Peyer's patch (tissue), 4 donors: ENCODE data around the gene PPP2R3A. TPM values are rescaled to one million over a fixed set of nuclear protein-coding genes. Genes with fewer than 3 reads are reported as not detected.

Experiments
- DNase-seq, 3 donors: peaks; one replicate each; pipeline ENCODE4 v3.0.0-alpha.2; 2017 to 2019
- H3K27ac ChIP-seq, 4 donors: fragments of 200-600 bp; sonication (generic); one replicate each; pipeline ENCODE4 v1.5.1; 2016 to 2019
- H3K27me3 ChIP-seq, 2 donors: fragments of 200-600 bp; sonication (generic); one replicate each; pipeline ENCODE4 v1.5.1; 2019
- H3K36me3 ChIP-seq, 3 donors: fragments of 200-600 bp; sonication (generic); one replicate each; pipeline ENCODE4 v1.5.1; 2016 to 2019
- H3K4me1 ChIP-seq, 4 donors: fragments of 200-600 bp; sonication (generic); one replicate each; pipeline ENCODE4 v1.5.1; 2016 to 2019
- H3K4me3 ChIP-seq, 4 donors: fragments of 200-600 bp; sonication (generic); 1 replicate in 3 of 4; 2 replicates in 1 of 4; pipeline ENCODE4 v1.5.1; 2016 to 2019; ENCODE audit warnings: mild to moderate bottlenecking in 1 of 4
- H3K9me3 ChIP-seq, 4 donors: fragments of 200-600 bp; sonication (generic); one replicate each; pipeline ENCODE4 v1.5.1; 2016 to 2019; ENCODE audit warnings: mild to moderate bottlenecking in 1 of 4
- POLR2A ChIP-seq, 2 donors: fragments of 450-650 bp; IDR thresholded peaks; one replicate each; pipeline ENCODE4 v1.5.1; 2017; ENCODE audit warnings: antibody characterized with exemption in 2 of 2, mild to moderate bottlenecking in 2 of 2, moderate library complexity in 2 of 2
- total RNA-seq, 4 donors: library from RNA; depleted of rRNA; stranded (reverse); fragments of >200 nt; gene quantifications; one replicate each; pipeline ENCODE4 v1.1.0, GENCODE V29; 2016
- TF ChIP-seq, protein P1 (sequence below), 6 experiments: fragments of 450-650 bp in 4 of 6; fragments of 200-600 bp in 2 of 6; sonication (generic) in 1 of 6; IDR thresholded peaks; one replicate each; pipeline ENCODE4 v1.5.1; 2017 to 2019; ENCODE audit warnings: antibody characterized with exemption in 6 of 6, mild to moderate bottlenecking in 3 of 6, moderate library complexity in 1 of 6

Gene PPP2R3A
- total RNA-seq, 4 donors from 2014 or later: 6.6 to 27.1 (median 21.9) TPM

DNA sequence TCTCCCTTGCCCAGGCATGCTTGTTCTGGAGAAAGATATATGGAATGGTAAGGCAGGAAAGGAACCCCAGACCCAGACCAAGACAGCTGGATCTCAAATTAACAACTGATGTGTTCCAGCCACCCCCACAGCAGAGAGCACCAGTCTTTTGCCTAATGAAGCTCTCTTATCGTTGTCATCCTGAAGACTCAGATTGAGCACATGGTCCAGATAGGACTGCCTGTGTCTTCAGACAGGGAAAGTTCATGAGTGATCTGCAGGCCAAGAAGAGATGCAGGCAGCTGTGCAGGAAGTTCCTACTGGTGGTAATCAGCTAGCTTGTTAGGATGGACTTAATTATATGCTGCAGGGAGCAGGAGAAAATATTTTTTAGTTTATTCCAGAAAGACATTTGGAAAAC, 53.3 kb downstream of the PPP2R3A start:
- H3K36me3 ChIP-seq: no peaks in the 10 kb centered on the region
- no peaks in the 10 kb centered on the region for H3K27me3 ChIP-seq
- H3K4me1 ChIP-seq: no peaks in the 10 kb centered on the region
- no peak for TF ChIP-seq POLR2A (IDR thresholded peaks at IDR 0.05)
- TF ChIP-seq, protein P1, sequence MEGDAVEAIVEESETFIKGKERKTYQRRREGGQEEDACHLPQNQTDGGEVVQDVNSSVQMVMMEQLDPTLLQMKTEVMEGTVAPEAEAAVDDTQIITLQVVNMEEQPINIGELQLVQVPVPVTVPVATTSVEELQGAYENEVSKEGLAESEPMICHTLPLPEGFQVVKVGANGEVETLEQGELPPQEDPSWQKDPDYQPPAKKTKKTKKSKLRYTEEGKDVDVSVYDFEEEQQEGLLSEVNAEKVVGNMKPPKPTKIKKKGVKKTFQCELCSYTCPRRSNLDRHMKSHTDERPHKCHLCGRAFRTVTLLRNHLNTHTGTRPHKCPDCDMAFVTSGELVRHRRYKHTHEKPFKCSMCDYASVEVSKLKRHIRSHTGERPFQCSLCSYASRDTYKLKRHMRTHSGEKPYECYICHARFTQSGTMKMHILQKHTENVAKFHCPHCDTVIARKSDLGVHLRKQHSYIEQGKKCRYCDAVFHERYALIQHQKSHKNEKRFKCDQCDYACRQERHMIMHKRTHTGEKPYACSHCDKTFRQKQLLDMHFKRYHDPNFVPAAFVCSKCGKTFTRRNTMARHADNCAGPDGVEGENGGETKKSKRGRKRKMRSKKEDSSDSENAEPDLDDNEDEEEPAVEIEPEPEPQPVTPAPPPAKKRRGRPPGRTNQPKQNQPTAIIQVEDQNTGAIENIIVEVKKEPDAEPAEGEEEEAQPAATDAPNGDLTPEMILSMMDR (IDR thresholded peaks at IDR 0.05): no peak
- no peak overlapping the region for H3K27ac ChIP-seq
- no peak for DNase-seq
- no peak overlapping the region for H3K4me3 ChIP-seq
- no peaks in the 10 kb centered on the region for H3K9me3 ChIP-seq

DNA sequence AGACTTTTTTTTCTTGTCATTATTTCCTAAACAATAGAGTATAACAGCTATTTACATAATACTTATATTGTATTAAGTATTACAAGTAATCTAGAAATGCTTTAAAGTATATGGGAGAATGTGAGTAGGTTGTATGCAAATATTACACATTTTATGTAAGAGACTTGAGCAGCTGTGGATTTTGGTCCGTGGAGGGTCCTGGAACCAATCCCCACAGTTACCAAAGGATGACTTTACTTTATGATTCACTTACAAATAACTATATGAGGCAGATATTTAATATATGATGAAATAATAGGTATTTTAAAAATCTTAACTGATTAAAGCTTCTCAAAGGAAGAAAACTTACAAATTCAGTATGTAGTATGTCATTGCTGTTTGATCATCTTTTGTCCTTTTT, 56.3 kb downstream of the PPP2R3A start:
- no peak for DNase-seq
- Histone ChIP-seq H3K4me3 (no peak overlapping the region), H3K36me3 (no peaks in the 10 kb centered on the region), H3K27ac (no peak overlapping the region), H3K9me3 (no peaks in the 10 kb centered on the region), H3K27me3 (no peaks in the 10 kb centered on the region), H3K4me1 (no peaks in the 10 kb centered on the region)
- no peak for TF ChIP-seq POLR2A (IDR thresholded peaks at IDR 0.05)
- TF ChIP-seq, protein P1 (IDR thresholded peaks at IDR 0.05): no peak

DNA sequence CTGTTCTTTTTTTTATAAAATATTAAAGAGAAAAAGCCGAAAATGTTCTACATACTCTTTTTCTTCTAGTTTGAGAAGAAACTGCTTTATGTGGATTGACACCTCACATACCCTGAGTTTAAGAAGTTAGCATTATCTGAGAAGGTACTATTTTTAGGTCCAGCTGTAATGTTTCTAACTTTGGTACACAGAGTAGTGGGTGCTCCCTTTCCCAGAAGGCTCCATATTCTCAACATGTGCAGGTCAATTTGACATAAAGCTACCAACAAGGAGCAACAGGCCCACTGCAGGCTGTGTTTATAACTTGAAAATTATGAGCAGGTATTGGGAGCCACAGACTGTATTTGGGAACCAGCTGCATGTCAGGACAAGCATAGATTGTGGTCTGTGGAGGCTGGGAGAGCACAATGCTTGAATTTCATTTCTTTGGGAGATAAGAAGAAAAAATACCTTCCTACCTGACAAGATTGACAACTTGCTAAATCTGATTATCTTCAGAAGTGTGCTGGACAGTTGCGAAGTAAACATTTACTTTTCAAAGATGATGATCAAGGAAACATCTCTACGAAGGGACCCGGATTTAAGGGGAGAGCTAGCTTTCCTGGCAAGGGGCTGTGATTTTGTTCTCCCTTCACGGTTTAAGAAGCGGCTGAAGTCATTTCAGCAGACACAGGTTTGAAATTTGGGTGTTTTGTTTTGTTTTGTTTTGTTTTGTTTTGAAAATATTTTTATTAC, 57.2 kb downstream of the PPP2R3A start:
- TF ChIP-seq, protein P1 (IDR thresholded peaks at IDR 0.05): no peak
- TF ChIP-seq POLR2A (IDR thresholded peaks at IDR 0.05): no peak
- Histone ChIP-seq H3K27ac (no peak overlapping the region), H3K4me3 (no peak overlapping the region), H3K4me1 (no peaks in the 10 kb centered on the region), H3K9me3 (no peaks in the 10 kb centered on the region), H3K36me3 (no peaks in the 10 kb centered on the region), H3K27me3 (no peaks in the 10 kb centered on the region)
- no peak for DNase-seq

DNA sequence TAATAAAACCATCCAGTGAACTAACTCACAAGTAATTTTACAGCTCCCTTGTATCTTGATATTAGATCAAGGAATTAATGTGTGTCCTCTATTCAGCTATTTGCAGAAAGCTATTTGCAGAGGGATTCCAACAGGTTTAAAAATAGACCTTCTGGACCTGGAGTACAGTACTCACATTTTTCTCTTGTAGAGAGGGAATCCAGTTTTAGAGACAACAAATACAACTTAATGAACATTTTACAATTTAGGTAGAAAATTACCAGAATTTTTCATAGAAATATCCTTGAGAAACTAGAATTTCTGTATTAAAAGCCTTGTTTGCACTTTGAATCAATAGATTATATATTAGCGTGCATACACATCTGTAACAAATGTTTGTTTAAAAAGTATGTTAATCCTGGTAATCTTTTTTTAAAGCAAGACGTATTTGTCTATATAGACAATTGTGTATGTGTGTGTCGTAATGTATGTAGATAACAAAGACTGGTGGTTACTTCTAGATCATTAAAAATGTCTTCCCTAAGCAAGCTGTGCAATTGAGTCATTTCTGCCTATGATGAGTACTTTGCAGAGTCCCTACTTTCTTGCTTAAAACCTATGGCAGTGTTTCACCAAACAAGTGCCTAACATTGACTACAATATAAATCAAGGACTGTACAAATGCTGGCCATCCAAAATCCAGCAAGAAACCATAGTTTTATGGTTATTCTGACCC, 57.9 kb downstream of the PPP2R3A start:
- no peak for TF ChIP-seq POLR2A (IDR thresholded peaks at IDR 0.05)
- TF ChIP-seq, protein P1 (IDR thresholded peaks at IDR 0.05): no peak
- H3K4me3 ChIP-seq: no peak overlapping the region
- H3K9me3 ChIP-seq: no peaks in the 10 kb centered on the region
- no peaks in the 10 kb centered on the region for H3K36me3 ChIP-seq
- no peaks in the 10 kb centered on the region for H3K27me3 ChIP-seq
- DNase-seq: no peak
- H3K4me1 ChIP-seq: no peaks in the 10 kb centered on the region
- no peak overlapping the region for H3K27ac ChIP-seq

DNA sequence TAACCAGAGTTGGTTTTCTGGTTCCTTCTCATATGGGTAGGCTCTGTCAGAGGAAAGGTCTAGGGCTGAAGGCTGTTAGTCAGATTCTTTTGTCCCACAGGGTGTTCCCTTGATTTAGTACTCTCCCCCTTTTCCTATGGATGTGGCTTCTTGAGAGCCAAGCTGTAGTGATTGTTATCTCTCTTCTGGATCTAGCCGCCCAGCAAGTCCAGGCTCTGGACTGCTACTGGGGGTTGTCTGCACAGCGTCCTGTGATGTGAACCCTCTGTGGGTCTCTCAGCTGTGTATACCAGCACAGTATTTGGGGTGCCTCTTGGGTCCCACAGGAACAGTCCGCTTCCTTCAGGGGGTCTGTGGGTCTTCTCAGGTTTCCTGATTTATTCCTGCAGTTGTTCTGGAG, 70.8 kb downstream of the PPP2R3A start:
- no peak for DNase-seq
- Histone ChIP-seq H3K36me3 (no peaks in the 10 kb centered on the region), H3K4me1 (no peaks in the 10 kb centered on the region), H3K27me3 (no peaks in the 10 kb centered on the region), H3K9me3 (no peaks in the 10 kb centered on the region), H3K27ac (no peak overlapping the region), H3K4me3 (no peak overlapping the region)
- TF ChIP-seq POLR2A (IDR thresholded peaks at IDR 0.05): no peak
- TF ChIP-seq, protein P1 (IDR thresholded peaks at IDR 0.05): no peak
